PC-3 (cell line): ENCODE results near the gene GPR6.

ENCODE experiments used
- CTCF ChIP-seq: fragments of 300-600 bp; sonication (generic); conservative IDR thresholded peaks from 2 replicates; pipeline ENCODE4 v1.5.1; 2017; ENCODE audit warnings: antibody characterized with exemption, low read depth, mild to moderate bottlenecking, low read length
- EZH2 ChIP-seq: fragments of 300-600 bp; sonication (generic); IDR thresholded peaks from one replicate; pipeline ENCODE4 v1.6.1; 2017; ENCODE audit warnings: antibody characterized with exemption, mild to moderate bottlenecking, low read length; ENCODE audit not compliant: unreplicated experiment
- EZH2phosphoT487 ChIP-seq: fragments of 300-600 bp; sonication (generic); IDR thresholded peaks from 2 replicates; pipeline ENCODE4 v1.6.1; 2018; ENCODE audit warnings: mild to moderate bottlenecking, antibody characterized with exemption, low read length, borderline replicate concordance

- TF ChIP-seq CTCF (no peak), EZH2 (no peak), EZH2phosphoT487 (no peak)
These were observed 28.6 kb upstream of the GPR6 start for GRCh38 chr6:109949281-109950065.
